OCI-LY1 (cell line): Measurements from ENCODE around the gene MRM2.

Experiments
- H2AFZ ChIP-seq: fragments of 200-600 bp; sonication (generic), shearing (Covaris generic); 2 replicates; pipeline ENCODE4 v1.6.0; 2014; ENCODE audit warnings: antibody characterized with exemption, mild to moderate bottlenecking, low read length
- H3F3A ChIP-seq: fragments of 200-600 bp; sonication (generic), shearing (Covaris generic); 2 replicates; pipeline ENCODE4 v1.6.0; 2014; ENCODE audit warnings: mild to moderate bottlenecking, antibody characterized with exemption, low read length, moderate library complexity; ENCODE audit not compliant: insufficient read depth
- H3K27ac ChIP-seq: fragments of 200-600 bp; sonication (generic); 2 replicates; pipeline ENCODE4 v1.5.1; 2014; ENCODE audit warnings: low read length, mixed run types, mild to moderate bottlenecking, low read depth; ENCODE audit not compliant: poor library complexity, severe bottlenecking
- H3K27me3 ChIP-seq: fragments of 200-600 bp; sonication (generic); 2 replicates; pipeline ENCODE4 v1.6.0; 2014; ENCODE audit warnings: antibody characterized with exemption, mild to moderate bottlenecking, low read length, moderate library complexity; ENCODE audit not compliant: insufficient read depth
- H3K36me3 ChIP-seq: fragments of 200-600 bp; sonication (generic); 2 replicates; pipeline ENCODE4 v1.6.1; 2014; ENCODE audit warnings: mild to moderate bottlenecking, antibody characterized with exemption, low read length, moderate library complexity, mixed read lengths; ENCODE audit not compliant: insufficient read depth
- H3K4me1 ChIP-seq: fragments of 200-600 bp; sonication (generic); 2 replicates; pipeline ENCODE4 v1.5.1; 2014; ENCODE audit warnings: mild to moderate bottlenecking, low read length, moderate library complexity; ENCODE audit not compliant: insufficient read depth, severe bottlenecking
- H3K4me2 ChIP-seq: fragments of 200-600 bp; sonication (generic), shearing (Covaris generic); 2 replicates; pipeline ENCODE4 v1.6.1; 2014; ENCODE audit warnings: low read length
- H3K4me3 ChIP-seq: fragments of 200-600 bp; sonication (generic); 2 replicates; pipeline ENCODE4 v1.5.1; 2014; ENCODE audit warnings: low read length, low read depth, mild to moderate bottlenecking, mixed read lengths; ENCODE audit not compliant: poor library complexity, severe bottlenecking
- H3K79me2 ChIP-seq: fragments of 200-600 bp; shearing (Covaris generic); 2 replicates; pipeline ENCODE4 v1.6.1; 2016; ENCODE audit warnings: mixed run types, low read length, mixed read lengths; ENCODE audit not compliant: insufficient read depth
- H3K9ac ChIP-seq: fragments of 200-600 bp; sonication (generic), shearing (Covaris generic); 2 replicates; pipeline ENCODE4 v1.6.1; 2014; ENCODE audit warnings: mild to moderate bottlenecking, low read length, mixed read lengths
- H3K9me2 ChIP-seq: fragments of 200-600 bp; sonication (generic), shearing (Covaris generic); 2 replicates; pipeline ENCODE4 v1.6.1; 2014; ENCODE audit warnings: low read depth, mild to moderate bottlenecking, low read length, mixed read lengths
- H3K9me3 ChIP-seq: fragments of 200-600 bp; shearing (Covaris generic); 2 replicates; pipeline ENCODE4 v1.6.1; 2014; ENCODE audit warnings: low read length, mixed read lengths
- H4K20me1 ChIP-seq: fragments of 200-600 bp; sonication (generic), shearing (Covaris generic); 2 replicates; pipeline ENCODE4 v1.6.0; 2016; ENCODE audit warnings: mild to moderate bottlenecking, low read length; ENCODE audit not compliant: insufficient read depth
- EZH2 ChIP-seq: fragments of 200-600 bp; sonication (generic), shearing (Covaris generic); IDR thresholded peaks from 2 replicates; pipeline ENCODE4 v1.8.0; 2017; ENCODE audit warnings: borderline replicate concordance, mixed run types, mild to moderate bottlenecking, antibody characterized with exemption, low read length, moderate library complexity, mixed read lengths
- TF ChIP-seq, protein P1 (sequence below): fragments of 200-600 bp; sonication (generic), shearing (Covaris generic); IDR thresholded peaks from 2 replicates; pipeline ENCODE4 v1.5.1; 2017; ENCODE audit warnings: mild to moderate bottlenecking, antibody characterized with exemption, low read length, moderate library complexity, mixed read lengths

The MRM2 gene

DNA sequence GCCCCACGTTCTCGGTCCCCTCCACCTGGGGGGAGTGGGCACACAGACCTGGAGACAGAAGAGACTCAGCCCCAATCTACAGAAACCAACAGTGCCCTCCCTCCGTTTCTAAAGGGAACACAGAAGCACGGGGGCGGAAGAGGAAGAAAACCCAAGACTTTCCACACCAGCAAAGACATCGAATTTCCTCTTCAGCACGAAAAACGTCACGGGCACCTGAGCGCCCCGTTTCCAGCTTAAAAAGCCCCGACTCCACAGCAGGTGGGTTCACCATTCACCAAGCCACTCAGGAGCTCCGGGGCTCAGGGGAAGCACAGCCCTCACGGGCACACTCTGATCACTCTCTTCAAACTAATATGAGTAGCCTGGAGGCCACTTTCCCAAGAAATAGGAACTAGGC lies 19.6 kb upstream of the MRM2 start:
- Histone ChIP-seq H3K4me2 (peak overlapping the region; percentile 51), H3K27ac (peak overlapping the region; percentile 34), H3K9ac (peak overlapping the region; percentile 29; the same call in 1 of the 2 replicates), H3K4me1 (peaks cover 20% of the 10 kb centered on the region), H3F3A (no peaks in the 10 kb centered on the region), H4K20me1 (no peaks in the 10 kb centered on the region), H3K36me3 (peaks cover 9% of the 10 kb centered on the region; the same call in 1 of the 2 replicates), H3K9me3 (no peaks in the 10 kb centered on the region), H3K4me3 (peak overlapping the region; percentile 7), H3K9me2 (no peaks in the 10 kb centered on the region), H3K27me3 (0 out of 2 replicates have a peak, but pooled peaks cover 6% of the 10 kb centered on the region), H3K79me2 (no peaks in the 10 kb centered on the region), H2AFZ (no peak overlapping the region)
- TF ChIP-seq, protein P1, sequence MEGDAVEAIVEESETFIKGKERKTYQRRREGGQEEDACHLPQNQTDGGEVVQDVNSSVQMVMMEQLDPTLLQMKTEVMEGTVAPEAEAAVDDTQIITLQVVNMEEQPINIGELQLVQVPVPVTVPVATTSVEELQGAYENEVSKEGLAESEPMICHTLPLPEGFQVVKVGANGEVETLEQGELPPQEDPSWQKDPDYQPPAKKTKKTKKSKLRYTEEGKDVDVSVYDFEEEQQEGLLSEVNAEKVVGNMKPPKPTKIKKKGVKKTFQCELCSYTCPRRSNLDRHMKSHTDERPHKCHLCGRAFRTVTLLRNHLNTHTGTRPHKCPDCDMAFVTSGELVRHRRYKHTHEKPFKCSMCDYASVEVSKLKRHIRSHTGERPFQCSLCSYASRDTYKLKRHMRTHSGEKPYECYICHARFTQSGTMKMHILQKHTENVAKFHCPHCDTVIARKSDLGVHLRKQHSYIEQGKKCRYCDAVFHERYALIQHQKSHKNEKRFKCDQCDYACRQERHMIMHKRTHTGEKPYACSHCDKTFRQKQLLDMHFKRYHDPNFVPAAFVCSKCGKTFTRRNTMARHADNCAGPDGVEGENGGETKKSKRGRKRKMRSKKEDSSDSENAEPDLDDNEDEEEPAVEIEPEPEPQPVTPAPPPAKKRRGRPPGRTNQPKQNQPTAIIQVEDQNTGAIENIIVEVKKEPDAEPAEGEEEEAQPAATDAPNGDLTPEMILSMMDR, result no peak
- TF ChIP-seq EZH2, result no peak

DNA sequence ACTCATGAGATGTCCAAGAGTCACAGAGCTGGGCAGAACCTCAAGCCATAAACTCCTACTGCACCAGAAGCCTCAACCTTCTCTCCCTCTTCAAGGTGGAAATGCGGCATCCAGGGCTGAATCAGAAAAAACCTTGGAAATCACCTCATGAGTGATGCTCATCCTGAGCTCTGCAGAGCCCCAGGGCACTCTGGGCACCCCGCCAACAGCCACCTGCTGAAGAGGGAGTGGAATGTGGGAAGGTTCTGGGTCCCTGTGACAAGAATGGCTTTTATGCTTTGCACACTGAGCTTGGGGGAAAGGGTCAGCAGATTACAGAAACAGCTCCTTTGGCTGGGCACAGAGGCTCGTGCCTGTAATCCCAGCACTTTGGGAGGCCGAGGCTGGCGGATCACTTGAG lies 18.8 kb upstream of the MRM2 start:
- no peaks in the 10 kb centered on the region for H3K9me3 ChIP-seq
- H3K4me2 ChIP-seq, result no peak overlapping the region
- peaks cover 20% of the 10 kb centered on the region for H3K4me1 ChIP-seq
- H3K9ac ChIP-seq, result no peak overlapping the region
- H3K27me3 ChIP-seq, result 0 out of 2 replicates have a peak, but pooled peaks cover 6% of the 10 kb centered on the region
- H3K27ac ChIP-seq, result no peak overlapping the region
- H3K36me3 ChIP-seq, result peaks cover 9% of the 10 kb centered on the region; the same call in 1 of the 2 replicates
- no peaks in the 10 kb centered on the region for H3K9me2 ChIP-seq
- no peak for TF ChIP-seq EZH2
- TF ChIP-seq, protein P1, result no peak
- H4K20me1 ChIP-seq, result no peaks in the 10 kb centered on the region
- no peak overlapping the region for H2AFZ ChIP-seq
- no peaks in the 10 kb centered on the region for H3F3A ChIP-seq
- no peaks in the 10 kb centered on the region for H3K79me2 ChIP-seq
- no peak overlapping the region for H3K4me3 ChIP-seq

DNA sequence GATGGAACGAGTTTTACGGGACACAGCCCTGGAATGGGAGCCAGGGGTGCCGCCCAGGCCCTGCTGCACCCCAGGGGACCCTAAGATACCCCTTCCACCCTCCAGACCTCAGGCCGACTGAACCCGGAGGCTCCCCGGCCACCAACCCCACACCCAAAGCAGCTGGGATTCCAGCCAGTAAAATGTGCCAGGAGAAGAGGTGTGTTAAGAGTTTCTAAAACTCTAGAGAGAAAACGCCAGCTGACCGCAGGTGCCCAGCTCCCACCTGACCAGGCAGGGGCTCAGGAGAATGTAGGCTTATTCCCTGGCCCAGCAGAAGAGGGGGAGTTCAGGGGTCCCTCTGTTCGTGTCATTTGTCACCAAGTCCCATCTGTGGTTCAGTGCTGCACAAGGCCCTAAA lies 17.5 kb upstream of the MRM2 start:
- no peak overlapping the region for H3K9ac ChIP-seq
- H3K36me3 ChIP-seq, result peaks cover 9% of the 10 kb centered on the region; the same call in 1 of the 2 replicates
- 0 out of 2 replicates have a peak, but pooled peaks cover 6% of the 10 kb centered on the region for H3K27me3 ChIP-seq

More for the DNA sequence above, 17.5 kb upstream of the MRM2 start:
- H4K20me1 ChIP-seq, result no peaks in the 10 kb centered on the region
- H2AFZ ChIP-seq, result no peak overlapping the region
- H3K4me3 ChIP-seq, result no peak overlapping the region
- TF ChIP-seq, protein P1, result no peak
- TF ChIP-seq EZH2, result no peak
- H3K9me3 ChIP-seq, result no peaks in the 10 kb centered on the region
- H3K4me2 ChIP-seq, result no peak overlapping the region
- no peak overlapping the region for H3K27ac ChIP-seq
- H3K9me2 ChIP-seq, result no peaks in the 10 kb centered on the region
- H3F3A ChIP-seq, result no peaks in the 10 kb centered on the region
- H3K79me2 ChIP-seq, result no peaks in the 10 kb centered on the region
- peaks cover 20% of the 10 kb centered on the region for H3K4me1 ChIP-seq
